Cardiac muscle cell (in vitro differentiated cells and primary cell): ENCODE results near the gene RPL3. TPM values are rescaled to one million over a fixed set of nuclear protein-coding genes. Genes with fewer than 3 reads are reported as not detected.
"Not testable (repeated sequence)": the region's sequence is repeated elsewhere in the genome, so short reads cannot be mapped to it uniquely, and the experiment has no call there.

ENCODE experiments used
- DNase-seq, 2 donors: peaks; one replicate each; pipeline versions ENCODE4 v3.0.0 to v3.0.0-alpha.2; 2010 to 2017; ENCODE audit warnings: low read depth in 1 of 2, low spot score in 1 of 2
- H3K27ac ChIP-seq: fragments of 200-600 bp; sonication (generic); 2 replicates; pipeline ENCODE4 v1.5.1; 2016
- H3K27me3 ChIP-seq: fragments of 200-600 bp; sonication (generic); 2 replicates; pipeline ENCODE4 v1.6.0; 2016; ENCODE audit warnings: control low read depth
- H3K36me3 ChIP-seq: fragments of 200-600 bp; sonication (generic); 2 replicates; pipeline ENCODE4 v1.5.1; 2016; ENCODE audit warnings: control low read depth
- H3K4me1 ChIP-seq: fragments of 200-600 bp; sonication (generic); 2 replicates; pipeline ENCODE4 v1.8.1; 2017; ENCODE audit warnings: low read depth, mild to moderate bottlenecking, mixed run types
- H3K4me3 ChIP-seq: fragments of 200-600 bp; sonication (generic); 2 replicates; pipeline ENCODE4 v1.5.1; 2016; ENCODE audit warnings: mild to moderate bottlenecking
- H3K9me3 ChIP-seq: fragments of 200-600 bp; sonication (generic); 2 replicates; pipeline ENCODE4 v1.5.1; 2017; ENCODE audit warnings: low read depth, mild to moderate bottlenecking, control low read depth
- polyA plus RNA-seq: library from polyadenylated mRNA; unstranded; fragments of >200 nt; fragmentation: Nextera tagmentation; extraction: Ambion mirVana; gene quantifications from 2 replicates; pipeline ENCODE4 v1.2.1, GENCODE V29; 2016
- total RNA-seq: library from RNA; depleted of rRNA; stranded (reverse); fragments of >200 nt; gene quantifications from 2 replicates; pipeline ENCODE4 v1.2.3, GENCODE V29; 2016
- TF ChIP-seq, protein P1 (sequence below): IDR thresholded peaks from 2 replicates; pipeline ENCODE4 v1.5.1; 2012; ENCODE audit warnings: low read depth, mild to moderate bottlenecking, low read length

RPL3 gene
- total and polyA plus RNA-seq, 2 experiments from 2014 or later: 1,107 to 2,304 TPM

GRCh38 chr22:39360674-39361413, 41.4 kb upstream of the RPL3 start:
- no peaks in the 10 kb centered on the region for H3K9me3 ChIP-seq
- no peak overlapping the region for H3K27ac ChIP-seq
- TF ChIP-seq, protein P1, sequence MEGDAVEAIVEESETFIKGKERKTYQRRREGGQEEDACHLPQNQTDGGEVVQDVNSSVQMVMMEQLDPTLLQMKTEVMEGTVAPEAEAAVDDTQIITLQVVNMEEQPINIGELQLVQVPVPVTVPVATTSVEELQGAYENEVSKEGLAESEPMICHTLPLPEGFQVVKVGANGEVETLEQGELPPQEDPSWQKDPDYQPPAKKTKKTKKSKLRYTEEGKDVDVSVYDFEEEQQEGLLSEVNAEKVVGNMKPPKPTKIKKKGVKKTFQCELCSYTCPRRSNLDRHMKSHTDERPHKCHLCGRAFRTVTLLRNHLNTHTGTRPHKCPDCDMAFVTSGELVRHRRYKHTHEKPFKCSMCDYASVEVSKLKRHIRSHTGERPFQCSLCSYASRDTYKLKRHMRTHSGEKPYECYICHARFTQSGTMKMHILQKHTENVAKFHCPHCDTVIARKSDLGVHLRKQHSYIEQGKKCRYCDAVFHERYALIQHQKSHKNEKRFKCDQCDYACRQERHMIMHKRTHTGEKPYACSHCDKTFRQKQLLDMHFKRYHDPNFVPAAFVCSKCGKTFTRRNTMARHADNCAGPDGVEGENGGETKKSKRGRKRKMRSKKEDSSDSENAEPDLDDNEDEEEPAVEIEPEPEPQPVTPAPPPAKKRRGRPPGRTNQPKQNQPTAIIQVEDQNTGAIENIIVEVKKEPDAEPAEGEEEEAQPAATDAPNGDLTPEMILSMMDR: no peak
- no peaks in the 10 kb centered on the region for H3K36me3 ChIP-seq
- H3K27me3 ChIP-seq: no peaks in the 10 kb centered on the region
- no peak overlapping the region for H3K4me3 ChIP-seq
- no peak for DNase-seq
- H3K4me1 ChIP-seq: peaks cover 9% of the 10 kb centered on the region

GRCh38 chr22:39360242-39360641, 40.8 kb upstream of the RPL3 start:
- Histone ChIP-seq H3K4me1 (peaks cover 9% of the 10 kb centered on the region), H3K27ac (no peak overlapping the region), H3K36me3 (no peaks in the 10 kb centered on the region), H3K27me3 (no peaks in the 10 kb centered on the region), H3K9me3 (no peaks in the 10 kb centered on the region), H3K4me3 (no peak overlapping the region)
- no peak for DNase-seq
- TF ChIP-seq, protein P1: no peak

- Histone ChIP-seq H3K9me3 (no peaks in the 10 kb centered on the region), H3K27ac (no peak overlapping the region), H3K36me3 (no peaks in the 10 kb centered on the region), H3K4me3 (no peak overlapping the region), H3K4me1 (peaks cover 6% of the 10 kb centered on the region), H3K27me3 (no peaks in the 10 kb centered on the region)
- DNase-seq: no peak
- TF ChIP-seq, protein P1: no peak
These were observed 40.3 kb upstream of the RPL3 start for GRCh38 chr22:39359659-39360195.

DNA sequence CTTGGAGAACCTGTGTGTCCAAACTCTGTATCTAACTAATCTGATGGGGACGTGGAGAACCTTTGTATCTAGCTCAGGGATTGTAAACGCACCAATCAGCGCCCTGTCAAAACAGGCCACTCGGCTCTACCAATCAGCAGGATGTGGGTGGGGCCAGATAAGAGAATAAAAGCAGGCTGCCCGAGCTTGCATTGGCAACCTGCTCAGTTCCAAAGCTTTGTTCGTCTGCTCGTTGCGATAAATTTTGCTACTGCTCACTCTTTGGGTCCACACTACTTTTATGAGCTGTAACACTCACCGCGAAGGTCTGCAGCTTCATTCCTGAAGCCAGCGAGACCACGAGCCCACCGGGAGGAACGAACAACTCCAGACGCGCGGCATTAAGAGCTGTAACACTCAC, 38.8 kb upstream of the RPL3 start:
- H3K9me3 ChIP-seq: not testable (repeated sequence)

GRCh38 chr22:39357110-39358108, 38.0 kb upstream of the RPL3 start:
- H3K4me3 ChIP-seq, H3K4me1 ChIP-seq, DNase-seq, H3K27me3 ChIP-seq, H3K9me3 ChIP-seq, H3K36me3 ChIP-seq, H3K27ac ChIP-seq: not testable (repeated sequence)

More for the DNA sequence above, 38.8 kb upstream of the RPL3 start:
- not testable (repeated sequence) for H3K27me3 ChIP-seq, H3K4me3 ChIP-seq, DNase-seq, H3K36me3 ChIP-seq, H3K4me1 ChIP-seq
- peak overlapping the region; percentile 23 for H3K27ac ChIP-seq

GRCh38 chr22:39356464-39356863, 37.0 kb upstream of the RPL3 start:
- H3K27ac ChIP-seq: no peak overlapping the region
- TF ChIP-seq, protein P1: no peak
- H3K4me3 ChIP-seq: no peak overlapping the region
- no peak for DNase-seq
- H3K9me3 ChIP-seq: no peaks in the 10 kb centered on the region
- H3K36me3 ChIP-seq: no peaks in the 10 kb centered on the region
- peaks cover 2% of the 10 kb centered on the region for H3K4me1 ChIP-seq
- no peaks in the 10 kb centered on the region for H3K27me3 ChIP-seq

GRCh38 chr22:39355805-39356204, 36.4 kb upstream of the RPL3 start:
- H3K27me3 ChIP-seq, H3K9me3 ChIP-seq, DNase-seq, H3K4me3 ChIP-seq, H3K36me3 ChIP-seq, H3K27ac ChIP-seq, H3K4me1 ChIP-seq: not testable (repeated sequence)
